IPS-11a (cell line): Measurements from ENCODE around the gene CNOT3.
A peak's percentile ranks its signal among the peaks of the same experiment; 100 is the strongest.
"Not testable (repeated sequence)": the region's sequence is repeated elsewhere in the genome, so short reads cannot be mapped to it uniquely, and the experiment has no call there.

ENCODE experiments used
- H3K4me3 ChIP-seq: one replicate; pipeline ENCODE4 v1.5.1; 2013; ENCODE audit warnings: low read depth, low read length, control low read depth

Gene CNOT3

DNA sequence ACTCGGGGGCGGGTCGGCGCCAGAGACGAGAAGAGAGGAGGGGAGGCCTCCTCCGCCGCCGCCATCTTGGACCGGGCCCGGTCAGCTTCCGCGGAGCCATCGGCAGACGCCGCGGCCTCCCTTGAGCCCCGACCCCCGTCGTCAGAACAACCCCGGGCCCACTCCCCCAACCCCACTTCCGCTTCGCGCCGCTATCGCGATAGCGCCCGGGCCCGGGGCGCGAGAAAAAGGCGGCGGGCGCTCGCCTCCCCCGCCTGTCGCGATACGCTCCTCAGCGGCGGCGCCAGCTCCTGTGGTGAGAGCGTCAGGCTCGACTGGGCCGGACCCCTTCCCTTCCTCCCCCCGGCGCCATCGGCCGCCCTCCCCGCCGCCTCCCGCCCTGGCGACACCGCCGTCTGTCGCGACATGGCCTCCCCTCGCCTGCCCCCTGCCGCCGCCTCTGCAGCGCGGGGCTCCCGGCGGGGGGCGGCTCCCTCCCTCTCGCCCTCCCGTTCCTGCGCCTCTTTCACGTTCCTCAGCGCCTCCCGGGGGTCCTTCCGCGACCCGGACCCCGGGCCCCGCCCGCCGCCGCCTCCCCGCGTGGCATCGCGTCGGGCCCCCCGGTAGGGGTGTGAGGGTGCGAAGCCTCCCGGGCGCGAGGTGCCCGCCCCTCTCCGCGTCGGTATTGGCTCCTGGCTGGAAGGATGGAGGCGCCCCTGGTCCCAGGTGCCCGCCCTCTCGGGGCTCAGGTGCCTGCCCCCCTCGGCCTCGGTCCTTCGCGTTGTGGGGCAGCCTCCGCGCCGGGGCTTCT is at the start of gene CNOT3:
Gene CNOT3, plus strand, starts transcription at position 64 of the 790 bp plus-strand sequence. CDS start 5,217 bp downstream, outside the sequence.
- peak within 1 kb of the TSS; percentile 62 for H3K4me3 ChIP-seq

DNA sequence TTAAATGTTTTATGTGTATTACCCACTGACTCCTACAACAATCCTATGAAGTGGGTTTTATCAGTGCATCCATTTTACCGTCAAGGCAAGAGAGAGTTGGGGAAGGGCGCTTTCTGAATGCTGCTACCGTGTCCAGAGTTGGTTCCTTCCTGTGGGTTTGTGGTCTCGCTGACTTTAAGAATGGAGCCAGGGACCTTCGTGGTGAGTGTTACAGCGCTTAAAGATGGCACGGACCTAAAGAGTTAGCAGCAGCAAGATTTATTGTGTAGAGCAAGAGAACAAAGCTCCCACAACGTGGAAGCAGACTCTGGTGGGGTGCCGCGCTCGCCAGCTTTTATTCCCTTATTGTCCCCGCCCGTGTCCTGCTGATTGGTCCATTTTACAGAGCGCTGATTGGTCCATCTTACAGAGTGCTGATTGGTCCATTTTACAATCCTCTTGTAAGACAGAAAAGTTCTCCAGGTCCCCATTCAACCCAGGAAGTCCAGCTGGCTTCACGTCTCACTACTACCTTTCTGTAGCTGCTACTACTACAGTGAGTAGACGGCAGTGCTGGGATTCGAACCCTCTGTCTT is 43.0 kb upstream of the CNOT3 start:
- no peak overlapping the region for H3K4me3 ChIP-seq

DNA sequence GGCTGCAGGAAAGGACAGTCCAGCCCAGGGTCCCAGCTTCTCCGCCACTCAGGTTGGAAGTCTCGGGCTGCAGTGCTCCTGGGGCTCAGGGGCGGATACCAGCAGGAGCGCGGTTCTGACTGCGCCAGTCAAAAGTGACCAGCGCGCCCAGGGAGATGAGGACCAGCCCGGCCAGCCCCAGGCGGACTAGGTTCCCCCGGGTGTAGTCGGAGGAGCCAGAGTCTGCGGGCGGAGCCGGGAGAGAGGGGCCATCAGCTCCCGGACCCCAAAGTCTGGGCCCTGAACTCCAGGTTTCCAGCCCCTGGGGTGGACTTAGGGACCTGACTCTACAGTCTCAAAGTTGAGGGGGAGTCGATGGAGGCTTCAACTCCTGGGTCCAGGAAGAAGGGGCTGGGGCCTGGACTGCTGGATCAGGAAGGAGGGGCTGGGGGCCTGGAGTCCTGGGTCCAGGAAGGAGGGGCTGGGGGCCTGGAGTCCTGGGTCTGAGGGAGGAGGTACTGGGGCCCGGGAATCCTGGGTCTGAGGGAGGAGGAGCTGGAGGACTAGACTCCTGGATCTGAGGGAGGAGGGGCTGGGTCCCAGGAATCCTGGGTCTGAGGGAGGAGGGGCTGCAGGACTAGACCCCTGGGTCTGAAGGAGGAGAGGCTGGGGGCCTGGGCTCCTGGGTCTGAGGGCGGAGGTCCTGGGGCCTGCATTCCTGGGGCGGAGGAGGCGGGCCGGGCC is 42.3 kb upstream of the CNOT3 start:
- peak overlapping the region; percentile 39 for H3K4me3 ChIP-seq

DNA sequence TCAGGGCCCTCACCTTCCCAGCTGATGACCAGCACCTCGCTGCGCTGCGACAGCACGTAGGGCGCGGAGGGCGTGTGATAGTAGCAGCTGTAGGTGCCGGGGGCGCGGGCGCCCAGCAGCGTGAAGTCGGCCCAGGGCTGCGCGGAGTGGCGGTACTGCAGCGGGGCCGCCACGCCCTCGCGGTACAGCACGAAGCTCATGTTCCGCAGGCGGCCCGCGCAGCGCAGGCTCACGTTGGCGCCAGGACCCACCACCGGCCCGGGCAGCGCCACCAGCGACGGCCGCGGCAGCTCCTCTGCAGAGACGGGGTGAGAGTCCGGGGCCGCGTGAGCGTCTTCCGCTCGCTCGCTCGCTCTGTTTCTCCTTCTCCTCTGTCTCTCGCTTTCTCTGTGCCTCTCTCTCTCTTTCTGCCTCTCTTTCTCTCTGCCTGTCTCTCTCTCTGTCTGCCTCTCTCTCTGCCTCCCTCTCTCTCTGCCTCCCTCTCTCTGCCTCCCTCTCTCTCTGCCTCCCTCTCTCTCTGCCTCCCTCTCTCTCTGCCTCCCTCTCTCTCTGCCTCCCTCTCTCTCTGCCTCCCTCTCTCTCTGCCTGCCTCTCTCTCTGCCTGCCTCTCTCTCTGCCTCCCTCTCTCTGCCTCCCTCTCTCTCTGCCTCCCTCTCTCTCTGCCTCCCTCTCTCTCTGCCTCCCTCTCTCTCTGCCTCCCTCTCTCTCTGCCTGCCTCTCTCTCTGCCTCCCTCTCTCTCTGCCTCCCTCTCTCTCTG is 41.5 kb upstream of the CNOT3 start:
- H3K4me3 ChIP-seq = peak overlapping the region; percentile 39

DNA sequence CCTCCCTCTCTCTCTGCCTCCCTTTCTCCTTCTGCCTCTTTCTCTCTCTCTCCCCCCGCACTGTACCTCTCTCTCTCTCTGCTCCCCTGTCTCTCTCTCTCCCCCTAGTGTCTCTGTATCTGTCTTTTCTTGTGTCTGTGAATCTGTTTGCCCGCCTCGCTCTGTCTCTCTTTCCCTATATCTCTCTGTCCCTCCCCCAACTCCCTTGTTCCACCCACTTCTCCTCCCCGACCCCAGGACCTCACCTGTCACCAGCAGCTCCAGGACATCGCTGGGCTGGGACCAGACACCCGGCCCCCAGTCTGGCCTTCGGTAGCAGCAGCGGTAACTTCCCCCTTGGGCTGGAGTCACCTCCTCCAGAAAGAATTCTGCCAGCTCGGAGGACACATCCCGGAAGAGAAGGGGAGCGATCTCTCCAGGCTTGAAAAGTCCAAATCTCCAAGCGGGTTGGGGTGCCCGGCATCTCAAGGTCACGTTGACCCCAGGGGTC is 40.9 kb upstream of the CNOT3 start:
- no peak overlapping the region for H3K4me3 ChIP-seq

DNA sequence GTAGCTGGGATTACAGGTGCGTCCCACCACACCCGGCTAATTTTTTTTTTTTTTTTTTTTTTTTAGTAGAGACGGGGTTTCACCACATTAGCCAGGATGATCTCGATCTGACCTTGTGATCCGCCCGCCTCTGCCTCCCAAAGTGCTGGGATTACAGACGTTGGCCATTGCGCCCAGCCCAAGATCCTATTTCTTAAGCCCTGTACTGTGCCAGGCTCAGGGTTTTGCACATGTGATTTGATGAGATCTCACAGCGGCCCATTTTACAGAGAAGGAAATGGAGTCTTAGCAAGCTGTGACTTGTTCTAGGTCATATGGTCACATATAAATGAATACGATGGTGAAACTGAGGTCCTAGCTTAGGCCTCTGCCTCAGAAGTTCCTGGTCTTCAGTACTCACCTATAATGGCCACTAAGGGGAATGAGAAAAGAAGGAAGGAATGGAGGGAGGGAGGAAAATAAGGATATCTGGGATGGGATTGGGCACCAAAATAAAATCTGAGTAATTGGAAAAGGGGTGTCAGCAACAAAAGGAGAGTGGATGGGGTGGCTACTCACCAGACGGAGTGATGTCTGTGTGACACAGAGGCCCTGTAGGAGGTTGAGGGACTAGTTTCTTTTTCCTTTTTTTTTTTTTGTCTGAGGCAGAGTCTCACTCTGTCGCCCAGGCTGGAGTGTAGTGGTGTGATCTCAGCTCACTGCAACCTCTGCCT is 38.2 kb upstream of the CNOT3 start:
- no peak overlapping the region for H3K4me3 ChIP-seq

DNA sequence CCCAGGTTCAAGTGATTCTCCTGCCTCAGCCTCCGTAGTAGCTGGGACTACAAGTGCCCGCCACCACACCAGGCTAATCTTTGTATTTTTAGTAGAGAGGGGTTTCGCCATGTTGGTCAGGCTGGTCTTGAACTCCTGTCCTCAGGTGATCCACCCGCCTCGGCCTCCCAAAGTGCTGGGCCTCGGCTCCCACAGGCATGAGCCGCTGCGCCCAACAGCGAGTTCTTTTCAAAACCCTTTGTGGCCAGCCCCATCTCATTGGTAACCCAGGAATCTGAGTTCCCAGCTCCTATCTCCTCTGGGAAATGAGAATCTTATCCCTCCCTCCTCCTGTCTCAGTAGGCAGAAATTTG is 37.7 kb upstream of the CNOT3 start:
- not testable (repeated sequence) for H3K4me3 ChIP-seq

DNA sequence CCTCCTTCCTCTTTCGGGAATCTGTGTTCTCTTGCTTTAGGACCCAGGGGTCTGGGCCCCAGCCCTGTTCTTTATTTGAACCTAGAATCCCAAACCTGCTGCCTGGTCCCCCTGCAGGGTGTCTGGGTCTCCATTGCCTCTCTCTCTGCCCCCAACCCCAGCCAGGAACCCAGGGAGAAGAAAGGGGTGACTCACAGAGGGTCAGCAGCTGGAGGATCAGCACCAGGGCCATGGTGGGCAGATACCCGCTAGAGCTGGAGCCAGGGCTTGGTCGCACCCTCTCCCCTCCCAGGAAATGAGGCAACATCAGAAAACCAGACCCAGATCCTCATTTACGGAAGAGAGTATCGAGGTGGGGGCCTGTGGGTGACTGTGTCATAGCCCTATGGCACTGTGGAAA is 37.0 kb upstream of the CNOT3 start, which contains the start of gene OSCAR:
Gene OSCAR, minus strand, starts transcription at position 243 of the 400 bp plus-strand sequence. Its CDS starts 11 bp downstream, at position 232.
- H3K4me3 ChIP-seq = no peak within 1 kb of the TSS

DNA sequence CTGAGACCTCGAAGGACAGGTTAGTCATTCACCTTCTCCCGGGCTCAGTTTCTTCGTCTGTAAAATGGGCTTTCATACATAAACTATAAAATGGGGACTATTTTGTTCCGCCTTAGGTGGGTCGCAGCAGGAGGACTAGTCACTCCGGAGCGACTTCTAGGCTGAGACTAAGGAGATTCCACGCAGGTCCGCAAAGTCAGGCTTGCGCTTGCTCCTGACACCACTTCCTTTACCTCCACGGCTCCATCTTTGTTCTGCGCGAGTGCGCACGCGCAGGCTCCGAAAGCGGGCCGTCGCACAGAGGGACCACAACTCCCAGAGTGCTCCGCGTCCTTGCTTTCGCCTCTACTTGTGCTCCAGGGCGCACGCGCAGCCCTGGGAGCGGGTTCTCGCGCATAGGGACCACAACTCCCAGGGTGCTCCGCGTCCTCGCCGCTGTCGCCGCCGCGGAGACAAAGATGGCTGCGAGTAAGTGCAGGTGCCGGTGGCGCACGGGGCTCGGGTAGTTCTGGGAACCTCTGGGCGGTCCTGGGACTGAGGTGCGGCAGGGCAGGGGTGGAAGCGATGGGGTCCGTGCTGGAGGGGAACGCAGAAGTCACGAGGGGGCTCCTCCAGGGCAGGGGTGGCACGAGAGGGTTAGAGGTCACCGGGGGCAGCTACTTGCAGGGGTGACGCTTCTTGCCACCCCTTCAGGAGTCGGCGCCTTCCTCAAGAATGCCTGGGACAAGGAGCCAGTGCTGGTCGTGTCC is 35.0 kb upstream of the CNOT3 start, which contains the start of gene NDUFA3:
Gene NDUFA3, plus strand, starts transcription at position 435 of the 749 bp plus-strand sequence. Its CDS starts 24 bp downstream, at position 459.
- H3K4me3 ChIP-seq = peak within 1 kb of the TSS; percentile 82

DNA sequence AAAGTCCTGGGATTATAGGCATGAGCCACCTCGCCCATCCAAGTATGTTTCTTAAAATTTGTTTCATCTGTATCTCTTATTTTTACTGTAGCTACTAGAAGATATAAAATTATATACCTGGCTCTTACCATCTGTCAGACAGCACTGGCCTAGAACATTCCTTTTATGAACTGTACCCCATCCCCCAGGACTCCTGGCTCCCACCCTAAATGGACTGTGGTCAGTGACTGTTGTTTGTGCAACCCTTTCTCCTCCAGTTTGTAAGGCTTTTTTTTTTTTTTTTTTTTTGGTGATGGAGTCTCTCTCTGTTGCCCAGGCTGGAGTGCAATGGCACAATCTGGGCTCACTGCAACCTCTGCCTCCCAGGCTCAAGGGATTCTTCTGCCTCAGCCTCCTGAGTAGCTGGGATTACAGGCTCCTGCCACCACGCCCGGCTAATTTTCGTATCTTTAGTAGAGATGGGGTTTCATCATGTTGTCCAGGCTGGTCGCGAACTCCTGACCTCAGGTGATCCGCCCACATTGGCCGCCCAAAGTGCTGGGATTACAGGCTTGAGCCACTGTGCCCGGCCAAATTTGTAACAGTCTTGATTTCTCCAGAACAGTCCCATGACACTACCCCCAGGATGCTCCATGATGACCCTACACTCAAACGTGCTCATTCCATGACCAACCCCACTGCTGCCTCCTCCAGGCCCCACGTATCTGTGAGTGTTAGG is 32.4 kb upstream of the CNOT3 start:
- no peak overlapping the region for H3K4me3 ChIP-seq

DNA sequence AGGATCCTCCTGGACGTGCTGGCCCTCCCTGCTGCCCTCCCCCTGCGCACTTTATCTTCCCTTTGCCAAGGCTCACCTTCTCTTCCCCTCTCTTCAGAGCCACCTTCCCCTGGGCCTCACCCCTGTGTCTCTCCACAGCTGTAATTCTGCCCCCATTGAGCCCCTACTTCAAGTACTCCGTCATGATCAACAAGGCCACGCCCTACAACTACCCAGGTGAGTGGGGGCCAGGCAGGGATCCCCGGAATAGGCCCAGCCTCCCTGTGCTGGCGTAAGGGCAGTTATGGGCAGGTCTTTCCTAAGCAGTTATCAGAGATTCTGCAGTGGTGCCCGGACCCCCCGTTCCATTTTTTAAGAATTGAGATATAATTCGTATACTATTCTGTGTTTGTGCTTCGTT is 31.8 kb upstream of the CNOT3 start:
- H3K4me3 ChIP-seq = no peak overlapping the region

DNA sequence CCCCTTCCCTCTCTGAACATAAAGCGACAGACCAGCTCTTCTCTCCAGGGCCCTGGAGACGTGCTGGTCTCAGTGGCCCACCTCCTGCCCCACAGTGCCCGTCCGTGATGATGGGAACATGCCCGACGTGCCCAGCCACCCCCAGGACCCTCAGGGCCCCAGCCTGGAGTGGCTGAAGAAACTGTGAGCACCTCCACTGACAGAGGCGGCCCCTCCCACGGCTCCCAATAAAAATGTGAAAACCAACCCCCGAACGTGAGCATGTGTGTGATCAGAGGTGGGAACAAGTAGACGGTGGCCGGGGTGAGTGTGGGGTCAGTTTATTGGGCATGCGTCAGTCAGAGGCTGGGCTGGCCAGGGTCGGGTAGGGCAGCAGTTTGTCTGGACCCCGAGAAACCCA is 30.8 kb upstream of the CNOT3 start:
- no peak overlapping the region for H3K4me3 ChIP-seq

DNA sequence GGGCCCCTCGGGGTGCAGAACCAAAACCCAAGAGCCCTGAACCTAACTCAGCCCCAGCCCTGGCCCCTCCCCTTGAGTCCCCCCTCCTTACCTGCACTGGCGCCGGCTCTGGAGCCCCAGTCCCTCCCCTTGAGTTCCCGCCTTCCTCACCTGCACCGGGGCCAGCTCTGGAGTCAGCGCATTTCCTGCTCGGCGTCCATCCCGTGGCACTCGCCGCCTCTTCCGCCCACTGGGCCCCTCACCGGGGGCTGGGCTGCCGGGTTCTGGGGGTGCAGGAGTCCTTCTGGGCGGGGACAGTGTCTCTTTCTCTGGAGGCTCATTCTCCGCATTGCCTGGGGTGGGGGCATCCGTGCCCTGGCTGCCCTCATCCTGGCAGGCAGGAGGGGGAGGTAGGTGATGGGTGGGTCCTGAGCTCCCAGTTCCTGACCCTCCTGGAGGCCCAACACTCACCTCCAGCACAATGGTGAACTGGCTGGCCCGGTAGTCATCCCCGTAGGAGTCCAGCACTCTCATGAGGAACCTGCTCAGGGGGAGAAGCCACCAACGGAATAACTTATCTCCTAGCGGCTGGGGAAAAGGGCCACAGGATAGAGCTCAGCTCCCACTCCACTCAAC is 29.6 kb upstream of the CNOT3 start:
- H3K4me3 ChIP-seq = no peak overlapping the region

DNA sequence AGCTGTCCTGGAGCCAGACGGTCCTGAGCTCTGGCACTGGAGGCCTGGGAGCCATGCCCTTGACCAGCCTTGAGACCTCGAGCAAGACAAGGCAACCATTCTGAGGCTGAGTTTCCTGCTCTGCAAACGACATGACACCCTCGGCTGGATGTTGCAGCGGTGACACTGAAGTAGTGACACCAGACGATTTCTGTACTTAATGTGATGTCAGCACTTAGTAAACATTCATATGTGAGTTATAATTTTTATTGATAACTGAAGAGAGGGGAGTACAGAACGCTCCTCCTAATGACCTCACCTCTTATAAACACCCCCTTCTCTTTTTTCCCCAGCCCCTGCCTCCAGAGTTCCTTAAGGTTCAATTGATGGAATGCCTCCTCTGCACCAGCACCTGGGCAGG is 29.1 kb upstream of the CNOT3 start:
- H3K4me3 ChIP-seq = no peak overlapping the region

DNA sequence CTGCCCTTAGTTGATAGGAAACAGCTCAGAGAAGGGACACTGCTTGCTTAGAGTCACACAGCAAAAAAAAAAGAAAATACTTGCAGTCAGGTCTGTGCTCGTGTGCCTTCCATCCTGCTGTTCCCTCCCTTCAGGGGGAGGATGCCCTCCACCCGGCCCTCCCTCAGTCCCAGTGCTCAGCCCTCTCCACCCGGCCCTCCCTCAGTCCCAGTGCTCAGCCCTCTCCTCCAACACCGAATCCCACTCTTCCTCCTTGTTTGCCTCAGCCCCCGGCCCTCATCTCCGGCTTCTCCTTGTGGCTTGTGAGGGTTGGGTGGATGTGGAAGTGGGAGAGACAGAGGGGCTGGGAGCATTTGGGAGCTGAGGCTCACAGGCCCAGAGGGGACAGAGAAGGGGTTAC is 27.9 kb upstream of the CNOT3 start:
- H3K4me3 ChIP-seq = no peak overlapping the region

DNA sequence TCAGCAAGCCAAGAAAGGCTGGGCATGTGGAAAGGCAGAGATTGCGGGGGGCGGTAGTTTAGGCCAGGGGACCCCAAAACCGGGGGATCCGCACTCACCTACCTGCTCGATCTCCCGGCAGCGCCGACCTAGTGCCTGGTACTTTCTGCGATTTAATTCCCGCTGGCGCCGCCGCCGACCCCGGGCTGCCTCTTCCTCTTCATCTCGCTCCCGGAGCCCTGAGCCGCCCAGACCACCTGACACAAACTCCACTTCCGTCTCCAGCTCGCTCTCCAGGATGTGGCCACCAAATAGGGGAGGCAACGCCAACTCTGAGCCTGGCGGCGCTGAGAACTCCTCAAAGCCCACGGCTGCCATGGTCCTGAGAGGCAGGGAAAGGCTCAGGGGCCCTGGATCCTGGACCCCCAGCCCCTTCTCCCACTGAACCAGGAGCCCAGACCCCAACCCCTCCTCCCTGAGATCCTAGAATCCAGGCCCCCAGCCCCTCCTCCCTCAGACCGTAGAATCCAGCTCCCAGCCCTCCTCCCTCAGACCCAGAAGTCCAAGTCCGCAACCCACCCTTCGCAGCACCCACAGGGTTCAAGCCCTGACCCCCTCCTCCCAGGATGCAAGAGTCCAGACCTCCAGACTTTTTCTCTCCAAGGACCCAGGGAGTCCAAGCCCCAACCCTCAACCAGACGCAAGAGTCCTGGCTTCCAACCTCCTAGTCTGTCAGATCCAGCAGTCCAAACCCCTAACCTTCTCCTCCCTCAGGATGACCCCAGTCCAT is 23.0 kb upstream of the CNOT3 start:
- H3K4me3 ChIP-seq = peak overlapping the region; percentile 95

DNA sequence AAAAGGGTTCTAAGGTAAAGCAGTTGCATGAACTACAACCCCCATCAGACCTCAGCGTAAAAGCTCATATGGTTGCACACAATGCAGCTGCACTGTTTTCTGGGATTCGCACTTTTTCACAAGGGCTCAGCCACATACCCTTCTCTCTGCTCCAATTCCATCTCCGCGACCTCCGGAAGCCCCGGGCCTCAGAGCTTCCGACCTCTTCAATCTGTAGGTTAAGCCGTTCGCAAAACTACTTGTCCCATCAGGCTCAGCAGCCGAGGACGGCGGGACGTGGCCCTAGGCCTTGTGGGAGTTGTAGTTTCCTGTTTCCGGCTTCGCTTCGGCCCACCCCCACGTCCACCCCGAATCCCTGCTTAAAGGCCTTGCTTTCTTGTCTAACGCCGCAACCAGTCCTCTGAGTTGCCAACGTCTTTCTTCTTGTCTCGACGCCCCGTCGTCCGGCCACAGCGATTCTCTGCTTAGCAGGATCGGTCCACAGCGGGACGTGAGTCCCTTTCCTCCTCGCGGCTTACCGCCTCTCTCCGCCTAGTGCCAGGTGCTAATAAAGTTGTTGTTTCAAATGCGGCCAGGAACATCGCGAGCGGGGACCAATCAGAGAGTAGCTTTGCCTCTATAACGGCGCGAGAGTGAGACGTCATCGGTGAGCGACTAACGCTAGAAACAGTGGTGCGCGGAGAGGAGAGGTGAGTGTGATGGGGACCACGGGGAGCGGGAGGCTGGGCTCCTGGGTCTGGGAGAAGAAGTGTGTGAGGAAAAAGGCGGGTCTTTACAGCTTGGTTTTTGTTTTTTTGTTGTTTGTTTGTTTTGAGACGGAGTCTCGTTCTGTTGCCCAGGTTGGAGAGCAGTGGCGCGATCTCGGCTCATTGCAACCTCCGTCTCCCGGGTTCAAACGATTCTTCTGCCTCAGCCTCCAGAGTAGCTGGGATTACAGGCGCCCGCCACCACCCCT is 22.2 kb upstream of the CNOT3 start, which contains the start of the genes PRPF31 and TFPT:
Gene PRPF31, plus strand, starts transcription at position 646 of the 955 bp plus-strand sequence. CDS start 2,525 bp downstream, outside the sequence.
Gene TFPT, minus strand, starts transcription at position 549 of the 955 bp plus-strand sequence. Its CDS starts 388 bp downstream, at position 161.
- peak within 1 kb of the TSS; percentile 95 for H3K4me3 ChIP-seq
